Activated CD8-positive, alpha-beta memory T cell treated with anti-CD3 and anti-CD28 coated beads for 24 hours (primary cell): Measurements from ENCODE around the gene CGB5.
"Not testable (repeated sequence)": the region's sequence is repeated elsewhere in the genome, so short reads cannot be mapped to it uniquely, and the experiment has no call there.

Experiments used
- DNase-seq: peaks from one replicate; pipeline ENCODE4 v3.0.0-alpha.2; 2020

The CGB5 gene

GRCh38 chr19:49059053-49059452, 15.4 kb downstream of the CGB5 start:
- DNase-seq, result no peak

DNA sequence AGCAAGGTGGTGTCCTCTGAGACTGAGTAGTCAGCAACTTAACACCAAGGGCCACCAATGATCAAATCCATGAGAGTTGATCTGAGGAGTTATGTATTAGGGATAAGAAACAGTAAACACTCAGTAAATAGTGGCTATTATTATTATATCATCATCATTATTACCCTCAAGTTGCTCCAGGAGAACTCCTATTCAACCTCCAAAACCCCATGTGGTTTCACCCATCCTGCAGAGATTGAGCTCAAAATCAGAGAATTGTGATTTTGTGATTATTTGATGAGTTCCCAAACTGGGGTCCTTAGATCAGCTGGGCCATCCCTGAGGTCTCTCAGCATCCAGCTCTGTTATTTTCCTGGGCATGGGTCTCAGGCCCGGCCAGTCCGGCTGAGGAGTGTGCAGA, 17.4 kb downstream of the CGB5 start:
- no peak for DNase-seq

DNA sequence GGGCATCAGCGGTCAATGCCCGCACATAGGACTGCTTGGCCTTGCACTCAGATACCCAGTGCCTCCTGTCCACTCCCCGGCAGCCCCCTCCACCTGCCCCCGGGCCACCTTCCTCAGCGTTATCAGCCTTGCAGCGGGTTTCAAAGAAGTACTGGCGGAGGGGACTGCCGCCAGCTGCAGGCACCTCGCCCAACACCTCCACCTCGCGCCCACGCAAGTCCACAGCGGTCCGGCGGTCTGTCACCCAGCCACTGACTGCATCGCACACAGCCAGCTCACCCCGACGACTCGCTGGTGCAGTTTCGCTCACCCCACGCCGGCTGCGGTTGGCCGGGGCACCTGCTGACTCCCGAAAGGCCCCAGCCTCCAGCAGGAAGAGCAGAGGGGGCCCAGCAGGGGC, 17.8 kb downstream of the CGB5 start:
- DNase-seq, result no peak

DNA sequence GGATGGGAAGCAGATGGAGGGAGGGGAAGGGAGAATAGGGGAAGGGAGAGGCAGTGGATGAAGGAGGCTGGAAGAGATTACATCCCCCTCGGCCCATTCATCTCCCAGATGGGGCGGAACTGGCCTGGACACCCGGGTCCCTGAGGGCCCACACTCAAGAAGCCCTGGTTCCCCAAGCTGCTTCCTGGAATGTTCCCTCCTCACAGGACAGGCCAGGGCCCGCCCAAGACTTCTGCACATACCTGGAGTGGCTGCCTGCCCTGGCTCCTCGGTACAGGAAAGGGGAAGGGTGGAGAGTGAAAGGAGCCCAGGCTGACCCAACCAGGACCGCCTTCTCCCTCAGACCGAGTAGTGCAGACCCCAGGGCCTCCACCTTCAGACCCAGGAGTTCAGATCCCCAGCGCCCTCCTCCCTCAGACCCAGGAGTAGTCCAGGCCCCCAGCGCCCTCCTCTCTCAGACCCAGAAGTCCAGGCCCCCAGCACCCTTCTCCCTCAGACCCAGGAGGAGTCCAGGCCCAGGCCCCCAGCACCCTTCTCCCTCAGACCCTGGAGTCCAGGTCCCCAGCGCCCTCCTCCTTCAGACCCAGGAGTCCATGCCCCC, 20.5 kb downstream of the CGB5 start:
- no peak for DNase-seq

DNA sequence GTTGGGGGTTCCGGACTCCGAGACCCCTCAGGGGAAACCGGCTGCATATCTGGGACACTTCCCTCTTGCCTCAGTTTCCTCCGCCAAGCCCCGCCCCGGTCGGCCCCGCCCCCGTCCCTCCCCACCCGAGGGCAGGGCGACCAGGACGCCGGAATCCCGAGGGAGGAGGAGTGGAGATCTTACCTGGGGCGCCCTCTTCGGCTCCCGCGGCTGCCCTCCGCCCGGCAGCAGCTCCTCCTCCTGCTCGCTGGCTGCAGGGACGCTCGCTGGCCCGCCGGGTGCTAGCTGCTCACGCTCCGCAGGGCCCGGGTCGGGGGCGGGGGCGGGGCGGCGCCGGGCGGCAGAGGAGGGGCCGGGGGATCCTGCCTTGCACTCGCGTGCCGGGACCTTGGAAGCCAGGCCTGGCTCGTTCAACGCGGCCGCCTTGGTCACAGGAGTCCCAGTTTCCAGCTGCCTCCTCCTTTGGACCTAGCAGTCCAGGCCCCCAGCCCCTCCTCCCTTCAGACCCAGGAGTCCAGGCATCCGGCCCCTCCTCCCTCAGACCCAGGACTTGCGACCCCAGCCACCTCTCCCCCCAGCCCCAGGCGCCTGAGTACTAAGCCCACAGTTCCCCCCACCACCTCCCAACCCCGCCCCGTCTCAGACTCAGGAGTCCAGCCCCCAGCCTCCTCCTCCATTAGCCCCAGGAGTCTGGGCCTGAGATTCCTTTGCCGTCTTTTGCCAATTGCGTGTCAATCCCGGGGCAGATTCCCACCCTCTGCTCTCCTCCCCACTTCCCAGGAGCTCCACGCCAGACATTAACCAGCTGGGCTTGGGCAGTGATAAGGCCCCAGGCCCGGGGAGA, 21.3 kb downstream of the CGB5 start, which contains the start of gene NTF4:
Gene NTF4 (minus strand): TSS at position 51 of the 844 bp plus-strand sequence. CDS start 2,821 bp downstream, outside the sequence.
- no peak for DNase-seq

GRCh38 chr19:49065905-49066512, 22.4 kb downstream of the CGB5 start:
- no peak for DNase-seq

GRCh38 chr19:49067554-49067953, 23.9 kb downstream of the CGB5 start:
- DNase-seq, result no peak

DNA sequence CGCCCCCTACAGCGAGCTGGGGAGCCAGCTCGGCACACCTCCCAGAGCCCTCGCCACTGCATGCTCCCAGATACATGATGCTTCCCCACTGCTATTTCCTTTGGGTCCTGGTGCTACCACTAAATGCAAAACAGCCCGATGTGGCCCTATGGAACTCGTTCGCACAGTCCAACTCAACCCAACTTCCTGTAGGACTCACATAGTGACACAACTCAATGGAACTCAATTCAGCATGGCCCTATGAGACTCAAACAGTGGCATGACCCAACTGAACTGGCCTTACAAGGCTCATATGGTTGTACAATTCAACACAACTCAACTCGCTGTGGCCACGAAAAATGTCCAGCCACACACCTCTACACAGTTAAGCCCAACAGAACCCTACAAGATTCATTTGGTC, 25.4 kb downstream of the CGB5 start:
- no peak for DNase-seq

GRCh38 chr19:49070416-49070815, 26.8 kb downstream of the CGB5 start:
- DNase-seq, result no peak

- DNase-seq, result no peak
Measured at GRCh38 chr19:49071860-49072547, 28.4 kb downstream of the CGB5 start.

DNA sequence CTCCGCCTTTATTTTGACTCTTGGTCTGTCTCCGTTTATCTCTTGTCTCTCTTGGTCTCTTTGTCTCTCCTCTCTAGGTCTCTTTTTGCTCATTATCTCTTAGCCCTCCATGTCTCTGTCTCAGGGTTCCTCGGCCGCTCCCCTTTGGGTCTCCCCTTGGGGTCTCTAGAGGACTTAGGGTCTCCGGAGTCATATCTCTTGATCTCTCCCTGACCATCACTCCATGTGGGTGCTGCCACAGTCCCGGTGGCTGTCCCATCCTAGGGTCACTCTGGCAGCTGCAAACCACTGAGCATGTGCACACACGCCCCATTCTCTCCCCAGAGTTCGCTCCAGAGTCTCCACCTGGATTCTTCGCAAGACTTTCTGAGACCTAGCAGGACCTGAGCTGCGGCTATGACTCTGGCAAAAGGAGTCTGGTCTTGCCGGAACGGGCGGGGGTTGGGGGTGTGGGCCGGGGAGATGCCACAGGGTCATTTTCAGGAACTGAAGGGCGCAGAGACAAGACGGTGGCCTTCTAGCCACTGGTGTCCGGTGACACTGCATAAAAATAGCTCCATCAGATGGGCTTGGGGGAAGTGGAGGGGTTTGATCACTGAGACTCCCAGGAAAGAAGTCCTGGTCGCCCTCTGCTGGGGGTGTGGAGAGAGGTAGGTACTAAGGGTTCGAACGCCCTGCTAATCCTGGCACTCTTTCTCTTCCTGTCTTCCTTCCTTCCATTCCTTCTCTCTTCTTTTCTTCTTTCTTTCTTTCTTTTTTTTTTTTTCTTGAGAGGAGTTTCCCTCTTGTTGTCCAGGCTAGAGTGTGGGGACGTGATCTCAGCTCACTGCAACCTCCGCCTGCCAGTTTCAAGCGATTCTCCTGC, 30.1 kb downstream of the CGB5 start:
- no peak for DNase-seq

DNA sequence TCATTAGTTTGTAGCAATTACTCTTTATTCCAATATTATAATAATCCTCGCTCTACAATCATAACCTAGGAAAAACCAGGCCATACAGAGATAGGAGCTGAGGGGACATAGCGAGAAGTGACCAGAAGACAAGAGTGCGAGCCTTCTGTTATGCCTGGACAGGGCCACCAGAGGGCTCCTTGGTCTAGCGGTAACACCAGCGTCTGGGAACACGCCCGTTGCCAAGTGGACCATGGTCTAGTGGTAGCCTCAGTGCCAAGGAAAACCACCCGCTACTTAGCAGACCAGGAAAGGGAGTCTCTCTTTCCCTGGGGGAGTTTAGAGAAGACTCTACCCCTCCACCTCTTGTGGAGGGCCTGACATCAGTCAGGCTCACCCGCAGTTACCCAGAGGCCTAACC, 31.2 kb downstream of the CGB5 start:
- not testable (repeated sequence) for DNase-seq

DNA sequence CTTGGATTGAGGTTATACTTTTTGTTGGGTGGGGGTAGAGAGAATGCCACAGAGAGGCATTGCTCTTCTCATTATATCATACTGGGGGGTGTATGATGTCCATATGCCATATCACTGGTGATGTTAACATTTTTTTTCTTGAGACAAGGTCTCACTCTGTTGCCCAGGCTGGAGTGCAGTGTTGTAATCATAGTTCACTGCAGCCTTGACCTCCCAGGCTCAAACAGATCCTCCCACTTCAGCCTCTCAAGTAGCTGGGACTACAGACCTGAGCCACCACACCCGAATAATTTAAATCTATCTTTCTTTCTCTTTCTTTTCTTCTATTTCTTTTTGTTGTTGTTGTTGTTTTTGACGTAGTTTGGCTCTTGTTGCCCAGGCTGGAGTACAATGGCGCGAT, 36.7 kb downstream of the CGB5 start:
- DNase-seq, result no peak

DNA sequence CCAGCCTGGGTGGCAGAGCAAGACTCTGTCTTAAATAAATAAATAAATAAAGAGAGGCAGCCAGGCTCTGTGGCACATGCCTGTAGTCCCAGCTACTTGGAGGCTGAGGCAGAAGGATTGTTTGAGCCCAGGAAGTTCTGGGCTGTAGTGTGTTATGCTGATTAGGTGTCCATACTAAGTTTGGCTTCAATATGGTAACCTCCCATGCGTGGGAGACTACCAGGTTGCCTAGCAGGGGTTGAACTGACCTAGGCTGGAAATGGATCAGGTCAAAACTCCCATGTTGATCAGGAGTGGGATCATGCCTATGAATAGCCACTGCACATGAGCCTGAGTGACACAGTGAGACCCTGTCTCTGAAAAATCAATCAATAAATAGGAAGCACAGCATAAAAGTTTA, 37.6 kb downstream of the CGB5 start:
- DNase-seq, result no peak

DNA sequence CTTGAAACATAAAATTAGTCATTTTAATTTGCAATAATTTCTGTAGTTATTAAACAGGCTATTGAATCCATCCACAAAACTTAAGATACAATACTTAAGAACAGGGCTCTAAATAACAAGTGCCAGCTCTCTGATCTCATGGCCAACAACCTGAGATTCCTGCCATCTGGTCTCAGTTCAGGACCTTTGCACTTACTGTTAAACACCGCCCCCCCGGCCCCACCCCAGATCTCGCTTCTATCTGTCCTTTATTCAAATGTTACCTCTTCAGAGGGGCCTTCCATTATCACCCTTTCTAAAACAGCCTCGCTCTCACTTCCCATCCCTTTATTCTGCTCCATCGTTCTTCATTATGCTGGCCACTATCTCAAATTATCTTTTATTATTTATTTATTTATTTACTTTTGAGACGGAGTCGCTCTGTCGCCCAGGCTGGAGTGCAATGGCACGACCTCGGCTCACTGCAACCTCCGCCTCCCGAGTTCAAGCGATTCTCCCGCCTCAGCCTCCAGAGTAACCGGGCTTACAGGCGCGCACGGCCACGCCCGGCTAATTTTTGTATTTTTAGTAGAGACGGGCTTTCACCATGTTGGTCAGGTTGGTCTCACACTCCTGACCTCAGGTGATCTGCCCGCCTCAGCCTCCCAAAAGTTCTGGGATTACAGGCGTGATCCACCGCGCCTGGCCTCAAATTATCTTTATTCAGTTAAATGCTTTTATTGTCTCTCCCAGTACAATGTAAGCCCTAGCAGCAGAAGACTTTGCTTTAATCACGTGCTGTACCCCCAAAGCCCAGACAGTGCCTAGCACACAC, 40.8 kb downstream of the CGB5 start:
- DNase-seq, result no peak

DNA sequence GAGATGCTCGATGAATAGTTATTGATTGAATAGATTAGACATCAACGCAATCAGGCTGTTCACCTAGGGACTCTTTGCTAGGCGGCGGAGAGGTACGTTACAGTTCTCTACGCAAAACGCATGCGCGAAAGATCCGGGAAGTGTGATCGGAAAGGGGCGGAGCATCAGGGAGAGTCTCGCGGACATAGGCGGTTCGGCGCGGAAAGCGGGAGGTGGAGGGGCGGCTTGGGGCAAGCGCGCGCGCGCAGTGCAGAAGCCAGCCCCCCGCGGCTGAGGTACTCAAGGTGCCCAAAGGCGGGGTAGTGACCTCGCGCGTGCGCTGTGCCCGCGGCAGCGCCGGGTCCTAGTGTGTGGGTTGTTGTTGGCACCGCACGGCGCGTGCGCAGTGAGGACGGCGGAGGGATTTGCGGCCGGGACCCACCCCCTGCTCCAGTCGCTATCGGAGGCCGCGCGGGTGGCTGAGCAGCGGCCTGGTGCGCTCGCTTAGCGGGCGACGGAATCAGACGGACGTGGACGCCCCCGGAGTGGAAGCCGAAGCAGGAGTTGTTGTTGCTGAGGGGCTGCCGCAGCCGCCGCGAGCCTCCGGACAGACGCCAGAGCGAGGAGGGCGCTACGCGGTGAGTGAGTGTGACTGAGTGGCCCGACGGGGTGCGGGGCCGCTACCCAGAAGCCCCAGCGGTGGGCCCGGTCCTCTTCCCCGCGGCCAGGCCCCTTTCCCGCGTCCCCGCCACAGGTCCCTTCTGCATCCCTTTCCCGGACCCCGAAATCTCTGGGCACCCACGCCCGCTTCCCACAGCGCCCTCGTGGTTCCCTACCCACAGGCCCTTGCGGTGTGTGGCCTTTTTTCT, 41.6 kb downstream of the CGB5 start, which contains the start of gene SNRNP70:
Gene SNRNP70 (plus strand): TSS at position 432 of the 848 bp plus-strand sequence. CDS start 964 bp downstream, outside the sequence.
- peak; percentile 99 for DNase-seq

GRCh38 chr19:49085868-49086232, 42.2 kb downstream of the CGB5 start:
- no peak for DNase-seq

DNA sequence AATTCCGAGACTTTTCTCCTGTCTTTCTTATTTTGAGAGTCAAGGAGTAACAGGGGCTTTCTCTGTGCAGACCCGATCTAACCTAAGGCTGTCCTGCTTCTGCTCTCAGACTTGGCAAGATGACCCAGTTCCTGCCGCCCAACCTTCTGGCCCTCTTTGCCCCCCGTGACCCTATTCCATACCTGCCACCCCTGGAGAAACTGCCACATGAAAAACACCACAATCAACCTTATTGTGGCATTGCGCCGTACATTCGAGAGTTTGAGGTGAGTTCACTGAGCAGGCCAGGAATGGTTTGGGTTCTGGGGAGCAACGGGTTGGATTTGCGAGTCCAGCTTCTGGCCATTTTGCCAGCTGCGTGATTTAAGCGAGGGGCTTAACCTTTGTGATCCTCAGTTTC, 42.6 kb downstream of the CGB5 start:
- no peak for DNase-seq

DNA sequence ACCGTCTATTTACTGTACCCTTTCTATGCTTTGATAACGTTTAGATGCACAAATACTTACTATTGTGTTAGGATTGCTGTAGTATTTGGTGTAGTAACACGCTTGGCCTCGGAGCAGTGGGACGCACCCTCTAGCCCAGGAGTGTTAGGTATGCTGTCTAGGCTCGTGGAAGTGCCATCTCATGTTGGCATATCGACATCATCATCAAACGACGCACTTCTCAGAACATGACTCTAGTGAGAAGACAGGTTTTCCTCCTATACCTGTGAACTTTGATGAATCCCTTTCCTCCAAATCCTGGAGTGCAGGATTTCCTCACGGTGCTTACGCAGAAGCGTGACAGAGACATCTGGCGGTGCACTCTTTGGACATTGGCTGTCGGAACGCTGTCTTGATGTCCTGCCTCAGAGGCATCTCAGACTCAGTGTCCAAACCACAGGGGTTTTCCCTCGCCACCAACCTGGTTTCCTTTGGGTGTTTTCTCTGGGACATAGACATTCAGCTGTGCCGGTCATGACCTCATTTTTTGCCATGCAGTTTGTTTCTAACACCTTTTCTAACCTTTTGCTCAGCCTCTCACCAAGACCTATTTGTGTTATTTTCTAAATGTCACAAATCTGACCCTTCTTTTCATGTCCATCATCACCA, 47.9 kb downstream of the CGB5 start:
- DNase-seq, result no peak

GRCh38 chr19:49092686-49093085, 49.0 kb downstream of the CGB5 start:
- no peak for DNase-seq
